ENCODE results near the gene ATF3.

ATF3 gene

GRCh38 chr1:212608959-212609700, 569 bp downstream of the ATF3 start:
- peak; percentile 36 for DNase-seq (ENCODE audit: low spot score)

DNA sequence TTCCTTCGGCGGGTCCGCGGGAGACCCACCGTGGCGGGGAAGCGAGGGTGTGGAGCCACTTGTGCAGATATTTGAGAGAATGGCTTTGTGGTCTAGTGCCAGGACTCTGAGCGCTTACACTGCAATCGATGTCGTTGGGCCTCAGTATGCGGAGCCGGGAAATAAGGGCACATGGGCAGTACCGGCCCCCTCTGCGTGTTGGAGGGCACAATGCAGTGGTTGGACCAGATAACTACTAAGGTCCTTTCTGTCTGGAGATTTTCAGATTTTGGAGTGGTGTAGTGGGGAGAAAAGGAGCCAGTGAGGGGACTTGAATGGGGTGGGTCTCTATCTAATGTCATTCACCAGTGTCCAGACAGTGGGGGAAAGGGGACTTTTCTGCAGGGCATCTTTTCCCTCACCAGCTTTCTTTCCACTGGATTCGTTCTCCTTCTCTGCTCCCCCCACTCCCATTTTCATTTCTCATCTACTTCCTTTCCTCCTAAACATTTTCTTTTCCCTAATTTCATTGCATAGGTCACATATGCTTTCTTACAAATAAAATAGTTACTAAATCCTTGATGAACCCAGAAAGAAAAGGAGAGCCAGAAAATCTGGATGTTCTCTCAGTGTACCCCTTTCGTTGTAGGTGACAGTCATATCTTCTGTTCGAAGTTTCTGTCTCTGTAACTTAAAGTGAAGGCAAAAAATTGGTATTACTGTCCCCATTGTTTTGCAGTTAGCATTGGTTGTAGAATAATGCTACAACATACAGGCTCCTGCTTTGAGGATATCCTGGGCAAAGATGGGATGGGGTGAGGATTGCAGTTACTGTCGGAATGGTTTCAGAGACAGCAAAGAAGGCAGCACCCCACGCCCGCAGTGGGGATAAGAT, 1.4 kb downstream of the ATF3 start:
- DNase-seq (ENCODE audit: low spot score) = no peak

DNA sequence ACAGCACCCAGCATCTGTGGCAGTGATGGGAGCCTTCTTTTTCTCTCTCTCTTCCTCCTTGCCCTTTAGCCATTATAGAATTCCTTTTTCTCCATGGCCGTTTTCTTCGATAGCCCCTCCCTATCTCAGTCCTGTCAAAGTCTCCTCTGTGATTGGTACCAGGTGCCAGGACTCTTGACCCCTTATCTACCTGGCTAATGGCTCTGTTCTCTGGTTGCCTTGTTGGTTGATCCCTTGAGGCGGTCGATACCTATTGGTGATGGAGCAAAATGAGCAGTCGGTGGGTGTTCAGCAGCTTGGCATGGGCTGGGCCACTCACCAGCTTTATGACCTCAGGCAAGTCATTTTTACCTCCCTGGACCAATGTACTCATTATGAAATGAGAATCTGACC, 2.0 kb downstream of the ATF3 start:
- no peak for DNase-seq (ENCODE audit: low spot score)

DNA sequence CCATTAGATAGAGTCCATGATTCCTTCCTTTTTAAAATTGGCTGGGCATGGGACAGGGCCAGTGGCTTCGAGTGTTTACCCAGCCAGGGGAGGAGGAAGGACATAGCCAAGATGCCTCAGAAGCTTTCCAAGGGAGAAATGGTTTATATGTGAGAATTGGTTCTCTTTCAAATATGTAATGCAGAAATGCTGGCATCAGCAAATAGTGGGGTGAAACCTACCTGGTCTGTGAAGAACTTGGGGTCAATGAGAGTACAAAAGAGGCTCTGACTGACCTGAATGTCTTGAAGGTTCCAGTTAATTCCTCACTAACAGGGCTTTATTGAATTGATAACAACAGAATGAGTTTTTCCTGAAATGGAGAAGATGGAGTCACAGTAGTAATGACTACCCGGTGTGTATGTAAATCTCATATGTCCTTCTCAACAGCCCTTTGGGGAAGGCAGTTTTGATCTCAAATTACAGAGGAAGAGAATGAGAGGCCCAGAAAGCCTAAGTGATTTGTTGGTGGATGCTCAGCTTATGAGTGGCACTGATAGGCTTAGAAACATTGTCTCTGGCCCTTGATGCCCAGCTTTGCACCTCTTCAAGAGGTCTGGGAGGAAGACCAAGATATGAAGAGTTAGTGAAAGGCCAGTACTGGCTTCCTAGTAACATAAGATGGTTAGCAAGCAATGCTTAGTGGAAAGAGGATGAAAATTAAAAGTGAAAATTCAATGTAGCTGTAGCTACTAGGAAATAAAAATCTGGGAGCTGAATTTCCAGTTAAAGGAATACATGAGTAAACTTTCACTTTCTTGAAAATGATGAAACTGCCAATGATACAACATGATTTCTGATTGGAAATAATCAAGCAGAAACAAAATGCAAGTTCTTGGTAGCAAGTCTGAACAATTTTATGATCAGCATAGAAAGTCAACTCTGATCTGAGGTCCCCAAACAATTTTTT, 2.7 kb downstream of the ATF3 start:
- no peak for DNase-seq (ENCODE audit: low spot score)

DNA sequence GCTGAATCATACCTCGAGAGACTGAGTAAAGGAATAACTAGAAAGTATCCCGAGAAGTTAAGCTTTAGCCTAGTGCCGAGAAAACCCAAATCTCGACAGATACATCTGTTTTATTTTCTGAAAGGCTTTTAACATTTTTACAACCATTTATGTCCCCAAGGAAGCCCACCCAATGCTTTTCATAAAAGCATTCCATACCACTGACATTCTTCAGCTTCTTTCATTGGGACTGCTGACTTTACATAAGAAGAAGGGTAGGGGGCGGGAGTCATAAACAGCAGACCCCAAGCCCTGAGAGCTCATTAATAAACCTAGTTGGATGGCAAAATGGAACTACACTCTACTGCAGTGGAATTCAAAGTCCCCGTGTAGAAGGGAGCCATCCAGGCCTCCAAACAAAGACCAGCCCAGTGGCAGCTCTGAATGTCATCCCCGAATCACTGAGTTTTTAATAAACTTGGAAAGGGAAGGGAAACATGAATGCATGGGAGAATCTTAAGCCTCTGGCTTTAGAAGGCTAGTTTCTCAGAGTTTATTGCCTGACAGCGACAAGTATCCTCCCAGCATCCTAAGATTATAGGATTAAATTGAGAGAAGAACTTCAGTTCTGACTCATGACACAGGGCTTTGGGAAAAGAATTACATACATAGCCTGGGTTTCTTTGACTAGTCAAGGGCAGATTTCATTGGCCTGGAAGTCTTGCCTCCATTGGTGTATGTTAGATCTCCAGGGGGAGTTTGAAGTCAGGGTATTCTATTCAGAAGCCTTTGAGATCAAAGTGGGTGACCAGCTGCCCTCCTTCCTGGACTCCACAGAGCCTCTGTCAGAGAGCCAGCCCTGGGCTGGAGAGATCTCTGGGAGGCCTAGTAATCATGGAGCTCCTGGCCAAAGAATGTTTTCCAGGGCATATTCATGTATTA, 3.7 kb downstream of the ATF3 start:
- DNase-seq (ENCODE audit: low spot score) = no peak

- DNase-seq (ENCODE audit: low spot score) = no peak
These were observed 5.1 kb downstream of the ATF3 start for GRCh38 chr1:212613440-212614335.

- no peak for DNase-seq (ENCODE audit: low spot score)
These were observed 6.1 kb downstream of the ATF3 start for GRCh38 chr1:212614453-212615200.

GRCh38 chr1:212615201-212615470, 6.6 kb downstream of the ATF3 start:
- no peak for DNase-seq (ENCODE audit: low spot score)

GRCh38 chr1:212618466-212619210, 10.1 kb downstream of the ATF3 start:
- DNase-seq (ENCODE audit: low spot score) = no peak

GRCh38 chr1:212620293-212620692, 11.7 kb downstream of the ATF3 start:
- DNase-seq (ENCODE audit: low spot score) = no peak

DNA sequence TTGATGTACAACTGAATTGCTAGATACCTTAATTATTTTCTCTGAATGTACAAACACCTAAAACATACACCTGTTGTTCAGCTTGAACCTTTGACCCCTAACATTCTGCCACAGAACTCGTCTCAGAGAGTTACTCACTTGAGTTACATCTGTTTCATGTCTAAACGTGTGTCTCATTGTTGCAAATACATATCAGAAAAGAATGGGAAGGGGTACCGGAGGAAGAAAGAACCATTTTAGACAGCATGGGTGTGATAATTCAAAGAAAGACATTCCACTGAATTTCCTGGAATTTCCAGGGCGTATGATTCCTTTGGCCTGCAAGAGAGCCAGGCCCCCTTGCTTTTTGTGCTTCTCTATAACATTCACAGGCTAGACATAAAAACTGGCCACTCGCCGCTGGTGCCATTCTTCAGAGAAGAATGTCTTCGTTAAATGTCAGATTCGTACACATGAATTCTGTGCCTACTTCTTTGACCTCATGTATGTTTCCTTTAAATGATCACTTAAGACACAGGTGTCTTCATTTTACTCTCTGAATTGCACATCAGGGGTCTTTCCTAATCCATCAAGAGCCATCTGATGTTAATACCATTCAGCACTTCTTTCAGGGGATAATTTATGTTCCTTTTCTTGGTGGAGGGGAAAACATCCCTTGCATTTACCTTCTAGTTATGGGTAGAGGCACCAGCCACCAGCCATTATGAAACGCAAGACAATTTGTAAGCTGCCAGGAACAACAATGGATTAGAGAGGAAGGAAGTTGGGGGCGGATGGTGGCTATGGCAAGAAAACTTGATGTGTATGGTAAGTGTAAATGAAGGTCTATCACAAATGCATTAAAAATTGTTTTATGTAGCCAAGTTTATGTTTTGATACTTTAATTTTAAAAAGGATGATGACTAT, 12.7 kb downstream of the ATF3 start:
- no peak for DNase-seq (ENCODE audit: low spot score)

DNA sequence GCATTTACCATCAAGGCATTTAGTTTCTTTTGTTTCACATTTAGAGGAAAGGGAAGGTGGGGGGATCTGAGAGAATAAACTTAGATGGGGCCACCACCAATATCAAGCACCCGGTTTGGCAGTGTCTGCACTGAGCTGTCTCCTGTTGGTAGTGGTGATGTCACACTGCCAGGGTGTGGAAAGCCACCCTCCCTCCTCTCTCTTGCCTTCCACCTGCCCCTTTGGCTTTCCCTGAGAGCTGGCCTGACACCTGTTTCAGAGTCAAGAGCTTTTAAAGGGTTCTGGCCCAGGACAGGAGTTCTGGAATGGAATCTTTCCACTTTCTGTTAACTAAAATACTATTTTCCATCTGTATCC, 13.4 kb downstream of the ATF3 start:
- no peak for DNase-seq (ENCODE audit: low spot score)

- DNase-seq (ENCODE audit: low spot score) = no peak
These were observed 13.9 kb downstream of the ATF3 start for GRCh38 chr1:212622467-212622866.

DNA sequence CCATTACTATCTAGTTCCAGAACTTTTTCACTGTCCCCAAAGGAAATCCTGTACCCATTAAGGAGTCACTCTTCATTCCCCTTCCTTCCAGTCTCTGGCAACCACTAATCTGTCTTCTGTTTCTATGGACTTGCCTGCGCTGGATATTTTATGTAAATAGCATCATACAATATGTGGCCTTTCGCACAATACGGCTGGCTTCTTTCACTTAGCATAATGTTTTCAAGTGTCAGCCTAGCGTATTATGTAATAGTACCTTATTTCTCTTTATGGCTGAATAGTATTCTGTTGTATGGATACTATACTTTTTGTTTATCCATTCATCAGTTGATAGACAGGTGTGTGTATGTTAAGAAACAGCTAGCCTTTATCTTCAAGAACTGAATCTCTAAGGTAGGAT, 14.3 kb downstream of the ATF3 start:
- no peak for DNase-seq (ENCODE audit: low spot score)

GRCh38 chr1:212623603-212624002, 15.0 kb downstream of the ATF3 start:
- DNase-seq (ENCODE audit: low spot score) = no peak

- DNase-seq (ENCODE audit: low spot score) = no peak
These were observed 16.5 kb downstream of the ATF3 start for GRCh38 chr1:212624976-212625501.

DNA sequence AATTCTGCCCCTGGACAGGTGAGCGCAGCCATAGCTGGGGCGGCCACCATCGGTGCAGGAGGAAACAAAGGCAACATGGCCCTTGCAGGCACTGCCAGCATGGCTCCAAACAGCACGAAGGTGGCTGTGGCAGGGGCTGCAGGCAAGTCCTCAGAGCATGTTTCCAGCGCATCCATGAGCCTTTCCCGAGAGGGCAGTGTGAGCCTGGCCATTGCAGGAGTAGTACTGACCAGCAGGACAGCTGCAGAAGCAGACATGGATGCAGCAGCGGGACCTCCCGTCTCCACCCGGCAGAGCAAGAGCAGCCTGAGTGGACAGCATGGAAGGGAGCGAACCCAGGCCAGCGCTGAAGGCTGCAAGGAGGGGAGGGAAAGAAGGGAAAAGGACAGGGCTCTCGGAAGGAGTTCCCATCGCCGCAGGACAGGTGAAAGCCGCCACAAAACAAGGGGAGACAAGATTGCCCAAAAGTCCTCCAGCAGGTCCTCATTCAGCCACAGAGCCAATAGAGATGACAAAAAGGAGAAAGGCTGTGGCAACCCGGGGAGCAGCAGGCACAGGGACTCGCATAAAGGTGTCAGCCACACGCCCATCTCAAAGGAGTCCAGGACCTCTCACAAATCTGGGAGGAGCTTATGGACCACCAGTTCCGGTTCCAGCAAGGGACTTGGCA, 17.4 kb downstream of the ATF3 start:
- no peak for DNase-seq (ENCODE audit: low spot score)
